Activated gamma-delta T cell (primary cell): ENCODE results near the gene SCN8A.
"Not testable (repeated sequence)": the region's sequence is repeated elsewhere in the genome, so short reads cannot be mapped to it uniquely, and the experiment has no call there.

Source experiments
- DNase-seq: peaks from one replicate; lab custom pipeline; 2025; lab: John Stamatoyannopoulos, UW

Gene SCN8A

DNA sequence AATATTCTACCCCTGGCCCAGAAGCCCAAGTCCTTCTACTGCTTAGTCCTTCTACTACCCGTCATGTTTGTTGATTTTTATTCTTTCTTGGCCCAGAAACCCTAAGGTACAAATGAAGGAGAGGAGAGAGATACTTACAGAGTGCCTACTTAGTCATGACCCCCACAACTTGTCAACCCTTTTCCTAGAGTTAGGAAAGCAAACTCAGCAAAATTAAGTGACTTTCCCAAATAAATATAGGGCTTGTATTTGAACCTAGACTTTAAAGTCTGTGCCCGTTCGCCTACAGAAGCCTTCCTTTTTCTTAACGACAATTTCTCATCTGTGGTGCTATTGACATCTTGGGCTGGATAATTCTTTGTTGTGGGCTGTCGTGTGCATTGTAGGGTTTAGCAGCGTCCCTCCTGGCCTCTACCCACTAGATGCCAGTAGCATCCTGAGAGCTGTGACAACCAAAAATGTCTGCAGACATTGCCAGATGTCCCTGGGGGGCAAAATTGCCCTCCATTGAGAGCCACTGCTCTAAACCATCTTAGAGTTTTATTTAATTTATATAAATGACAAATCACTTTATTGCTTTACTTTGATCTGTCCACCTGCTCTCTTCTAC lies 175.1 kb downstream of the SCN8A start:
- no peak for DNase-seq

- no peak for DNase-seq
Observed at GRCh38 chr12:51771008-51771407, 180.0 kb downstream of the SCN8A start.

DNA sequence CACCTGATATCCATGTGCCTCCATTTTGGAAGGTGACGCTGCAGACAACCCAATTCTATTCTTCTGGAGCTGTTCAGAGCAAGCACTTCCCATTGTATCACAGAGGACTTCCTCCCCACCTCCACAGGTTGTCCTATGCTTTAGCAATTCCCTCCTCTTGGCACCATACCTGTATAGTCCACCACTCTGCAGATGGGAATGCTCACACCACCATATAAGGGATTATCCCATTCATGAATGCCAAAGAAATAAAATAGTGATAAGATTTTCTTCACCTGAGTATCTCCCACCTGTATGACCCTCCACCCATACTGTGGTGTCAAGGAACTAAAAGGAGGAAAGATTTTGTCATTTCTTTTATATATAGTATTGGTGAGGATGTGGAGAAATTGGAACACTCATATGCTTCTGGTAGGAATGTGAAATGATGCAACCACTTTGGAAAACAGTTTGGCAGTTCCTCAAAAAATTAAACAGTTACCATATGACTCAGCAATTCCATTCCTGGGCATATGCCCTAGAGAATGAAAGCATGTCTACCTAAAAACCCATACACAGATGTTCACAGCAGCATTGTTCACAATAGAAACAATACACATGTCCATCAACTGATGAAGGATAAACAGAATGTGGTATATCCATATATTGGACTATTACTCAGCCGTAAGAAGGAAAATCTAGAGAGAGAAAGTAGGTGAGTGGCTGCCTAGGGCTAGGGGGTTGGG lies 182.3 kb downstream of the SCN8A start:
- no peak for DNase-seq

GRCh38 chr12:51774933-51775332 lies 183.9 kb downstream of the SCN8A start:
- DNase-seq: no peak

- no peak for DNase-seq
Observed at GRCh38 chr12:51777457-51777856, 186.4 kb downstream of the SCN8A start.

DNA sequence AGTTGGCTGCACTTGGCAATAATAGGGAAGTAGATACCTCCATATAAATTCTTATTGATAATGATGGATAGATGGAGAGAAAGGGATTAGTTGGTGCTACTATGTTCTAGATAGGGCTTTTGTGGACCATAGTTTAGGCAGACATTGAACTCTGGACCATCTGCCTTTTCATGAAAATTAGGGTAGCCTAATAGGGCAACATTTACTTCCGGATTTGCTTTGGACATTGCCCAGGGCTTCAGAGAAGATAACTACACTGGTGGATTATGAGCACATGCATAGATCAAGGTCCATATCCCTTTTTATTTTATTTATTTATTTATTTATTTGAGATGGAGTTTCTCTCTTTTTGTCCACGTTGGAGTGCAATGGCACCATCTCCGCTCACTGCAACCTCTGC lies 186.9 kb downstream of the SCN8A start:
- no peak for DNase-seq

DNA sequence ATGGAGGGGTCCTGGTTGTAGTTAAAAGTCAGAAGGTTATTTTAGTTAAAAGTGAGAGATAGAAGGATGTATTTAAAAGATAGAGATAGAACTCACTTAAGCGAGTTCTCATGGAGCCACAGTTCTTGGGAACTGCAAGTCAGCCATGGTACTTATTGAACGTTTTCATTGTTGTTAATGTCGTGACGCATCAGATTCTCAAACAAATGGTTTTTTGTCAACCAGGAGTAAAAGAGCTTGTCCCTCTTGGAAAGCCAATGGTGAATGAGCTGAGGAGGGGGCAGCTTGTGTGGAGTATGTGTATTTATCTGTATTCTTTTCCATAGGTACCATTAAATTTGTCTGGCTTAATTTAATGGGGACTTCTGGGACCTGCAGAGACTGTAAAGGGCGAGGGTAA lies 188.8 kb downstream of the SCN8A start:
- no peak for DNase-seq

- DNase-seq: no peak
Observed at GRCh38 chr12:51784688-51785087, 193.7 kb downstream of the SCN8A start.

DNA sequence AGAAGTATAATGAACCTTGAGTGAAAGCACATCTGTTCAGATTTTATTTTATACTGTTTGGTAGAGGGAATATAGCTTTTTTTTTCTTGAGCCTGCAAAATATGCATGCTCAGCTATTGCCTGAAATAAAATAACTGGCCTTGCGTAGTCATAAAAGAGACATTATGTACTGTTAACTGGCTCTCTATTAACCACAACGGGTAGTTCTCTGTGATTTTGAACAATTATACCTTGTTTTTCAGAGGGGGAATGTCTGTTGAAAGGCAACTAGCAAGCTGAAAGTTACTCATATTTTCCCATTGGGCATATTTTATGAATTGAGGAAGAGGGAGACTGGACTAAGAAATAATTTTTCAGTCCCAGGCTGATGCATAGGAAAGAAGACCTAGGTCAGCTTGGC lies 194.9 kb downstream of the SCN8A start:
- DNase-seq: no peak

DNA sequence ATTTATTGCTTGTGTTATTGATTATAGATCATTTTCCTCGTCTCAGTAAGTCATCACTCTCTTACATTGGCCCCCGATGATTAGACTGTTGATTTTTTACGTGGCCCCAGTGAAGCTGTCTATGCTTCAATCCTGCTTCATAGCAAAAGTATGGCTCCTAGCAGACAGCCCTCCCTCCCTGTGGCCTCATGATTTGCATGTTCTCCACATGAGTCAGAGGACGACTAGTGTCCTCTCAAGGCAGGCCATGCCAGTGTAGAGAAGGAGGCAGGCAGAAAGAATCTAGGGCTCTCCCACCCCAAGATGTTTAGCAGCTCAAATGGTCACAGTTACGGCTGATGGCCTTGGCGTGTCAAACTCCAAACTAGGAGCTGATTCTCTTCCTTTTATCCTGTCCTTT lies 197.8 kb downstream of the SCN8A start:
- no peak for DNase-seq

DNA sequence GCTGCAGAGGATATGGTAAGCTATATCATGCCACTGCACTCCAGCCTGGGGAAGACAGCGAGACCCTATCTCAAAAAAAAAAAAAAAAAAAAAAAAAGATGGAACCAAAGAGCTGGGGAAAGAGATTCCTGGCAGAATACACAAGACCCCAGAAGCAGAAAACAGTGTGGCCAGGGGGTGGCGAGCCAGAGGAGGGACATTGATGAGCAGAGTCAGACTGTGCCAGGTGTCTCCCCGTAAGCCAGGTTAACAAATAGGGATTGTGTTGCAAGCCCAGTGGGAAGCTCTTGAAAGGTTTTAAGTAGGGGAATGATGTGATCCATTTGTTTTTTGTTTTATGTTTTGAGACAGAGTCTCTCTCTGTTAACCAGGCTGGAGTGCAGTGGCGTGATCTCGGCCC lies 201.4 kb downstream of the SCN8A start:
- DNase-seq: no peak

GRCh38 chr12:51793201-51793600 lies 202.2 kb downstream of the SCN8A start:
- no peak for DNase-seq

DNA sequence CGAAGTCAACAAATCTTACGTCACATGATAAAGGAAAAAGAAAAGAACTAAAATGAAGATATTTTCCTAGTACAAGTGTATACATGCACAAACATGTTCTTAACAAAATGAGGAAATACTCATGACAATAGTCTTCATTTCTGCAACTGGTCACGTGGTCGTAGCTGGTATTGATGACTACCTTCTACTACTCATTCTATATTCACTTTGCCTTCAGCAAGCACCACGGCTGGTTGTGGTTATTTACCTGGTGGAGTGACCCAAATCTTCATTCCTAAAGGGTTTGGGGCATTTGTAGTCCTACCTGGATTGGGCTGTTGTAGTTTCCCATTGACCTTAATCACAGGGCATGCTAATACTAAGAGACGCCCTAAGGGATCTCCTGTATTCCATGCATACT lies 206.3 kb downstream of the SCN8A start:
- DNase-seq: no peak

DNA sequence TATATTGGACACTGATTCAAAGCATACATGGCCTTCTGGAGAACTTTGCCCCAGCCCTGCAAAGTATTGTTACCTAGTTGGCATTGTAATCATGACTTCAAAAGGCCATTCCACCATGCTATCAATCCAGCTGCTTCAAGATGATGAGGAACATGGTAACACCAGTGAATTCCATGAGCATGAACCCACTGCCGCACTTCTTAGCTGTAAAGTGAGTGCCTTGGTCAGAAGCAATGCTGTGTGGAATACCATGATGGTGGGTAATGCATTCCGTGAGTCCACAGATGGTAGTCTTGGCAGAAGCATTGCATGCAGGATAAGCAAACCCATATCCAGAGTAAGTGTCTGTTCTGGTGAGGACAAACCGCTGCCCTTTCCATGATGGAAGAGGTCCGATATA lies 207.0 kb downstream of the SCN8A start:
- not testable (repeated sequence) for DNase-seq

GRCh38 chr12:51798501-51798900 lies 207.5 kb downstream of the SCN8A start:
- DNase-seq: no peak

- no peak for DNase-seq
Observed at GRCh38 chr12:51801027-51801426, 210.0 kb downstream of the SCN8A start.

- no peak for DNase-seq
Observed at GRCh38 chr12:51806896-51807295, 215.9 kb downstream of the SCN8A start.

DNA sequence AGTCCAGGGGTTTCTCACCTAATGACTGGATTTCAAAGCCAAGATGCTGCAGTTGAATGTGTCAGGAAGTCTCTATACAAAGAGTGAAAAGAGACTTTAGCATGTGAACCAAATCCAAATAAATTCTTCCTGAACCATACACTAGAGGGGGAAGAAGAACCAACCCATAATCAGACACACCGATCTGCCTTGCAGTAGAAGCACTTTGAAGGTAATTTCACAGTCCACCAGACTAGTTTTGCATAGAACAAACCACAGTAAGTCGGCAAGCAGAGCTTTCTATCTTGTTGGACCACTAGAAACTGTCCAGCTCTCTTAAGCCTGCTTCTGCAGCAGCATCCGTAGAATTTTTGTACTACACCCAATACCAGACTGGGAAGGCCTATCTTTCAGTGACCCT lies 218.2 kb downstream of the SCN8A start:
- DNase-seq: no peak

DNA sequence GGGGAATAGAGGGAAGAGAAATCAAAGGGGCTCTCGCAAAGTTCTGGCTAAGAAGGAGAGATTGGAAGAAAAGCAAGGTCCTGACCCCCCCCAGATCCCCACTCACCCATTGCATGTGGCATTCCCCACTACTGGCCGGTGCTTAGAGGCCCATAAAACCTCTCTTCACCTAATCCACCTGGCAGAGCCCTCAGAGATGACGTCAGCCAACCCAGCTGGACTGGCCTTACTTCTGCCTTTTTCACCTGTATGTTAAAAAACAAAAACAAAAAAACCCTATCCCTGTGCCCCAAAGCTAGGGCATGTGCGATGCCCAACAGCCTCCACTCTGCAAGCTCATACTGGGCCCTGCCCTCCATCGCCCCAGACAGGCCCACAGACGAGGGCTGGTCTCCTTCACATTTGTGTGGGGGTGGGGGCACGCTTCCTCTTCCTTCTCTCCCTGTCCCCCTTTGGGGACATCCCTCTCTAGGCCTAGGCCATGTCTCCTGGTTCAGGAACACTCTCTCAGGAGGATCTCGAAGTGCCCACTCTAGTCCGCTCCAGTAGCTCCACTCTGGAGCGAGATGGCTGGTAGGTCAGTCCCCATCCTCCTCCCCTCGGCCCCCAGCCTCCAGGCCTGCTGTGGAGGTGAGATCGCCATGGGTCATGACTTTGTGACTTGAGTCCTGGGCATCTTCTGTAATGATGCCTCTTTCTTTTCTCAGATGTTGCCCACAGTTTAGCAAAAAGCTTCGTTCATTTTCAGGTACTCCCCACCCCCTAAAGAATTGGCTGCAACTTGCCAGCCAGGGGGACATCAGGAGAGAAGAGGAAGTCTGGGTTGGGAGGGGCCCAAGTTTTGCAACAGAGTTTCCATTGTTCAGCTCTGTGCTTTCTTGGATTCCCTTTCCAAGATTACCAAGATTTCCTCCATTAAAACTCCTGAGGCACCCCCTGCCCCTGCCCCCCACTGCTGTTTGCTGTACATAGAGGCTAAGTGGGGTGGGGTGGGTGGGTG lies 220.5 kb downstream of the SCN8A start:
- DNase-seq: no peak

DNA sequence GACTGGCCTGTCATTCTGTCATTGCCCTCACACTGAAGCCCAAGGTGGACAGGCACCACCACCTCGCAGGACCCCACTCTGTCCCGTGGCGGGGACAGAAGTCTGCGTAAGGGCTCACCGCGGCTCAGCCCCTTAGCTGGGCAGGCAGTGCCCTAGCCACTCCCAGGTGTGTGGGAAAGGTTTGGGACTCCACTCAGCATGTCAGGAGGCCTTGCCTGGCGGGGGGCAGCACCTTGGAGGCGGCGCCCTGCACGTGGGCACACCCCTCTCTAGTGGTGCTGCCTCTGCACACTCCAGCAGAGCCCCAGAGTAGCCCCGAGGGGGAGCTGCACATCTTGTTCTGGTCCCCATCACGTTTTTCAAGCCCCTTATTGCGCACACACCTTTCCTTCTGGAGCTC lies 221.8 kb downstream of the SCN8A start:
- DNase-seq: no peak

DNA sequence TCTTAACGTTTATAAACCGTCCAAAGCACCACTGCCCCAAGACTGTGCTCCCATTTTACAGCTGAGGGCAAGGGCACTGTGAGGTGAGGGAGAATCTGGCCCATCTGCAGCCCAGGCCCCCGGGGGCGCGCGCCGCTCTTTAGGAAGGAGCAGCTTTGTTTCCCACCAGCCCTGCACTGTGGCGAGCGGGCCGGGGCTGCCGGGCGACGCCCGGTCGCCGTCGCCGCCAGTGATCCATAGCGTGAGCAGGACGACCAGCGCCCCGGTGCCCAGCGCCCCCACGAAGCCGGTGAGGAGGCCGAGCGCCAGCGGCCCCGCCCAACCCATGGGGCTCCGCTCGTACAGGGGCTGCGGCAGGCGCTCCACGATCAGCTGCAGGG lies 222.9 kb downstream of the SCN8A start:
- no peak for DNase-seq

DNA sequence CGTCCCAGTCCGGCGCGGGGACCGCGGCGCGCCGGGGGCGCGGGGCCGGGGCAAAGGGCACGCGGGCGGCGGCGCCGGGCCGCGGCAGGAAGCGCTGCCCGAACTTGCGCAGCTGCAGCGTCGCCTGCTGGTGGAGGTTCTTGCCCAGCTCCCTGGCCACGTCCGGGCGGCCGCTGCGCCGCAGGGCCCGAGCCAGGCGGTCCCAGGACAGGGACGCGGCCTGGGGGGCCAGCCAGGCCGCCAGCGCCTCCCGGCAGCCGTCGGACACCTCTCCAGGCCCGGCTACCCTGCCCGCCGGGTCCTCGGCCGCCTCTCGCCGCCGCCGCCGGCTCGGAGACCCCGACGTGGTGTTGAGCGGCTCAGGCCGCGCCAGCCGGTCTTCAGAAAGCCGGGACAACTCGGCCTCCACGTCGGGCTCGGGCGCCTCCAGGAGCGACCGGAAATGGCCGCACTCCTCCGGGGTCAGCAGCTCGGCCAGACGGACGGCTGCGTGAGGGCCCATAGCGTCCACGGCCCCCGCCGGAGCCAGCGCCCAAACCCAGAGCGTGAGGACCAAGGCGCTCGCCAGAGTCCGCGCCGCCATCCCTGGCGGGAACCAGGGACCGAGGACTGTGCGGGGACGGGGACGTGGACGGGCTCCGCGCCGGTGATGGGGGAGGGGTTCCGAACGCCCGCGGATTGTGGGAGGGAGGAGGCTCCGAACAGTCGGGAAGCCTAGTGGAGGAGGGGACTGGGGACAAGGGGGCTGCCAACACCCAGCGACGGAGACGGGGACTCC lies 223.5 kb downstream of the SCN8A start:
- peak; percentile 43 for DNase-seq
